Prostate gland (tissue), 2 donors: ENCODE results near the gene KRTAP10-3.

Source experiments
- POLR2A ChIP-seq: fragments of 450-650 bp; IDR thresholded peaks from one replicate; pipeline ENCODE4 v1.6.1; 2016; ENCODE audit warnings: antibody characterized with exemption, mild to moderate bottlenecking
- TF ChIP-seq, protein P1 (sequence below), 4 experiments: fragments of 200-600 bp in 2 of 4; fragments of 450-650 bp in 2 of 4; sonication (generic) in 2 of 4; IDR thresholded peaks; 1 replicate in 3 of 4; 2 replicates in 1 of 4; pipeline ENCODE4 v1.5.1; 2016 to 2019; ENCODE audit warnings: antibody characterized with exemption in 4 of 4, mild to moderate bottlenecking in 2 of 4, moderate library complexity in 2 of 4

DNA sequence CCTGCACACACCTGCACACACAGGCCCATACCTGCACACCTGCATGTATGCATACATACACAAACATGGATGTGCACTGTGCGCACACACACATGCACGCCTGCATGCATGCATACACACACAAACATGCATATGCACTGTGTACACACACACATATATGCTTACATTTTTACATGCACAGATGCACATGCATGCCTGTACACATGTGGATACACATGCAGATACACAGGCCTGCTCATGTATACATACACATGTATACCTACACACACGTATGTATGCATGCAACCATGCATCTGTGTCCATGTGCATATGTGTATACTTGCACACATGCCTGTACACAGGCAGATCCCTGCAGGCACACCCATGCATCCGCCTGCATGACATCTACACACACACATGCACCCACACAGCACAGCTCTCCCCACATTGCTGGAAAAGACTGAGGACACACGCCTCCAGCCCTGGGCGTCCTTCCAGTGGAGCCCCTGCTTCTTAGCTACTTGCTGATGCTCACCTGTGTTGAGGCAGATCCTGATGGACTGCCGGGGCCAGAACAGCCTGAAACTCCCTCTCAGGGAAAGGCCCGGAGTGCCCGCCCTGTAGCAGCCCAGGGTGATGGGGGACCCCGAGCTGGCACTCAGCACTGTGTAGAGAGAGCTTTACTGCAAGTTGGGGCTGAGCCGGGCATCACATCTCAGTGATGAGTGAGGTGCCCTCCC, 47.2 kb downstream of the KRTAP10-3 start:
- TF ChIP-seq, protein P1, sequence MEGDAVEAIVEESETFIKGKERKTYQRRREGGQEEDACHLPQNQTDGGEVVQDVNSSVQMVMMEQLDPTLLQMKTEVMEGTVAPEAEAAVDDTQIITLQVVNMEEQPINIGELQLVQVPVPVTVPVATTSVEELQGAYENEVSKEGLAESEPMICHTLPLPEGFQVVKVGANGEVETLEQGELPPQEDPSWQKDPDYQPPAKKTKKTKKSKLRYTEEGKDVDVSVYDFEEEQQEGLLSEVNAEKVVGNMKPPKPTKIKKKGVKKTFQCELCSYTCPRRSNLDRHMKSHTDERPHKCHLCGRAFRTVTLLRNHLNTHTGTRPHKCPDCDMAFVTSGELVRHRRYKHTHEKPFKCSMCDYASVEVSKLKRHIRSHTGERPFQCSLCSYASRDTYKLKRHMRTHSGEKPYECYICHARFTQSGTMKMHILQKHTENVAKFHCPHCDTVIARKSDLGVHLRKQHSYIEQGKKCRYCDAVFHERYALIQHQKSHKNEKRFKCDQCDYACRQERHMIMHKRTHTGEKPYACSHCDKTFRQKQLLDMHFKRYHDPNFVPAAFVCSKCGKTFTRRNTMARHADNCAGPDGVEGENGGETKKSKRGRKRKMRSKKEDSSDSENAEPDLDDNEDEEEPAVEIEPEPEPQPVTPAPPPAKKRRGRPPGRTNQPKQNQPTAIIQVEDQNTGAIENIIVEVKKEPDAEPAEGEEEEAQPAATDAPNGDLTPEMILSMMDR (IDR thresholded peaks at IDR 0.05): no peak
- TF ChIP-seq POLR2A: no peak
